ENCODE measurements around the gene LOX.

The LOX gene

GRCh38 chr5:122029818-122030217 is 48.2 kb downstream of the LOX start:
- TF ChIP-seq CEBPB (IDR thresholded peaks at IDR 0.05) (no peak), USF1 (IDR thresholded peaks at IDR 0.05) (no peak), TCF12 (IDR thresholded peaks at IDR 0.05; ENCODE audit: low read depth) (no peak), EGR1 (IDR thresholded peaks at IDR 0.05) (no peak), MAX (IDR thresholded peaks at IDR 0.05) (no peak), NFIC (IDR thresholded peaks at IDR 0.05) (no peak), EP300 (IDR thresholded peaks at IDR 0.05; ENCODE audit: borderline replicate concordance) (no peak), ZBTB7A (IDR thresholded peaks at IDR 0.05; ENCODE audit: low read depth) (no peak)

- TF ChIP-seq USF1 (IDR thresholded peaks at IDR 0.05) (0 out of 2 replicates have a peak, but pooled peaks have one; percentile 14), TAF1 (IDR thresholded peaks at IDR 0.05; ENCODE audit: low read depth) (no peak)
These were observed 55.1 kb downstream of the LOX start for GRCh38 chr5:122022966-122023365.

GRCh38 chr5:122019919-122020590 is 58.0 kb downstream of the LOX start:
- TF ChIP-seq TAF1 (IDR thresholded peaks at IDR 0.05; ENCODE audit: low read depth), result no peak
- no peak for TF ChIP-seq EP300 (IDR thresholded peaks at IDR 0.05; ENCODE audit: borderline replicate concordance)
- no peak for TF ChIP-seq CREB1 (IDR thresholded peaks at IDR 0.05; ENCODE audit: low read depth)
- no peak for TF ChIP-seq FOXM1 (IDR thresholded peaks at IDR 0.05; ENCODE audit: borderline replicate concordance, low read depth)
- TF ChIP-seq CEBPB (IDR thresholded peaks at IDR 0.05), result no peak
- TF ChIP-seq REST (IDR thresholded peaks at IDR 0.05; ENCODE audit: low read depth), result no peak
- TF ChIP-seq NFIC (IDR thresholded peaks at IDR 0.05), result no peak
- TF ChIP-seq TCF12 (IDR thresholded peaks at IDR 0.05; ENCODE audit: low read depth), result no peak
- TF ChIP-seq MAX (IDR thresholded peaks at IDR 0.05), result no peak
- TF ChIP-seq EGR1 (IDR thresholded peaks at IDR 0.05), result no peak
- no peak for TF ChIP-seq YY1 (IDR thresholded peaks at IDR 0.05; ENCODE audit: low read depth)
- no peak for TF ChIP-seq TEAD4 (IDR thresholded peaks at IDR 0.05)
- TF ChIP-seq RAD21 (IDR thresholded peaks at IDR 0.05; ENCODE audit: low read depth), result no peak
- TF ChIP-seq USF1 (IDR thresholded peaks at IDR 0.05), result no peak
- no peak for TF ChIP-seq ZBTB7A (IDR thresholded peaks at IDR 0.05; ENCODE audit: low read depth)

GRCh38 chr5:122015471-122015870 is 62.6 kb downstream of the LOX start:
- no peak for TF ChIP-seq EGR1 (IDR thresholded peaks at IDR 0.05)
- TF ChIP-seq RAD21 (IDR thresholded peaks at IDR 0.05; ENCODE audit: low read depth), result no peak
- no peak for TF ChIP-seq NFIC (IDR thresholded peaks at IDR 0.05)
- TF ChIP-seq MAX (IDR thresholded peaks at IDR 0.05), result no peak
- TF ChIP-seq REST (IDR thresholded peaks at IDR 0.05; ENCODE audit: low read depth), result no peak
- TF ChIP-seq TEAD4 (IDR thresholded peaks at IDR 0.05), result no peak
- no peak for TF ChIP-seq TCF12 (IDR thresholded peaks at IDR 0.05; ENCODE audit: low read depth)

GRCh38 chr5:122014236-122014935 is 63.7 kb downstream of the LOX start:
- TF ChIP-seq TCF12 (IDR thresholded peaks at IDR 0.05; ENCODE audit: low read depth), result no peak
- no peak for TF ChIP-seq CEBPB (IDR thresholded peaks at IDR 0.05)
- no peak for TF ChIP-seq NFIC (IDR thresholded peaks at IDR 0.05)
- TF ChIP-seq RAD21 (IDR thresholded peaks at IDR 0.05; ENCODE audit: low read depth), result no peak
- no peak for TF ChIP-seq USF1 (IDR thresholded peaks at IDR 0.05)
- TF ChIP-seq EP300 (IDR thresholded peaks at IDR 0.05; ENCODE audit: borderline replicate concordance), result no peak
- TF ChIP-seq TEAD4 (IDR thresholded peaks at IDR 0.05), result no peak
- TF ChIP-seq MAX (IDR thresholded peaks at IDR 0.05), result no peak
- TF ChIP-seq TAF1 (IDR thresholded peaks at IDR 0.05; ENCODE audit: low read depth), result no peak
- no peak for TF ChIP-seq FOXM1 (IDR thresholded peaks at IDR 0.05; ENCODE audit: borderline replicate concordance, low read depth)
- no peak for TF ChIP-seq EGR1 (IDR thresholded peaks at IDR 0.05)
- TF ChIP-seq ZBTB7A (IDR thresholded peaks at IDR 0.05; ENCODE audit: low read depth), result no peak
- TF ChIP-seq REST (IDR thresholded peaks at IDR 0.05; ENCODE audit: low read depth), result no peak
- TF ChIP-seq CREB1 (IDR thresholded peaks at IDR 0.05; ENCODE audit: low read depth), result no peak
